ENCODE results near the gene ENPP1.

ENPP1 gene

GRCh38 chr6:131838051-131838450 lies 30.2 kb downstream of the ENPP1 start:
- TF ChIP-seq CTCF (conservative IDR thresholded peaks at IDR 0.05; ENCODE audit: low read depth, low read length) = no peak
- no peak for DNase-seq (ENCODE audit: low read depth)
- H3K4me3 ChIP-seq (ENCODE audit: low read depth, low read length) = no peak overlapping the region

- no peak for DNase-seq (ENCODE audit: low read depth)
- no peak overlapping the region for H3K4me3 ChIP-seq (ENCODE audit: low read depth, low read length)
- no peak for TF ChIP-seq CTCF (conservative IDR thresholded peaks at IDR 0.05; ENCODE audit: low read depth, low read length)
Measured at GRCh38 chr6:131839388-131839787, 31.6 kb downstream of the ENPP1 start.

GRCh38 chr6:131840441-131840840 lies 32.6 kb downstream of the ENPP1 start:
- no peak for DNase-seq (ENCODE audit: low read depth)
- no peak overlapping the region for H3K4me3 ChIP-seq (ENCODE audit: low read depth, low read length)
- TF ChIP-seq CTCF (conservative IDR thresholded peaks at IDR 0.05; ENCODE audit: low read depth, low read length) = no peak

GRCh38 chr6:131840936-131841583 lies 33.2 kb downstream of the ENPP1 start:
- DNase-seq (ENCODE audit: low read depth) = no peak
- TF ChIP-seq CTCF (conservative IDR thresholded peaks at IDR 0.05; ENCODE audit: low read depth, low read length) = no peak
- no peak overlapping the region for H3K4me3 ChIP-seq (ENCODE audit: low read depth, low read length)

GRCh38 chr6:131843768-131844167 lies 35.9 kb downstream of the ENPP1 start:
- no peak for TF ChIP-seq CTCF (conservative IDR thresholded peaks at IDR 0.05; ENCODE audit: low read depth, low read length)
- no peak for DNase-seq (ENCODE audit: low read depth)
- H3K4me3 ChIP-seq (ENCODE audit: low read depth, low read length) = no peak overlapping the region

- no peak overlapping the region for H3K4me3 ChIP-seq (ENCODE audit: low read depth, low read length)
- no peak for TF ChIP-seq CTCF (conservative IDR thresholded peaks at IDR 0.05; ENCODE audit: low read depth, low read length)
- DNase-seq (ENCODE audit: low read depth) = peak; percentile 58
Measured at GRCh38 chr6:131844243-131844841, 36.5 kb downstream of the ENPP1 start.

Measured in choroid plexus epithelial cell (primary cell).